HG02943 (cell line): ENCODE results near the gene METTL23.
"Not testable (repeated sequence)": the region's sequence is repeated elsewhere in the genome, so short reads cannot be mapped to it uniquely, and the experiment has no call there.

Experiments
- ATAC-seq: cut with Tn5 transposase; IDR thresholded peaks from one replicate; pipeline ENCODE4 v1.9.1; 2021; ENCODE audit warnings: mild to moderate bottlenecking, low read depth, moderate library complexity; ENCODE audit not compliant: unreplicated experiment

Gene METTL23

GRCh38 chr17:76732734-76733617 lies 6.3 kb downstream of the METTL23 start:
- ATAC-seq, result no peak

GRCh38 chr17:76733618-76733957 lies 6.9 kb downstream of the METTL23 start:
- ATAC-seq, result no peak

DNA sequence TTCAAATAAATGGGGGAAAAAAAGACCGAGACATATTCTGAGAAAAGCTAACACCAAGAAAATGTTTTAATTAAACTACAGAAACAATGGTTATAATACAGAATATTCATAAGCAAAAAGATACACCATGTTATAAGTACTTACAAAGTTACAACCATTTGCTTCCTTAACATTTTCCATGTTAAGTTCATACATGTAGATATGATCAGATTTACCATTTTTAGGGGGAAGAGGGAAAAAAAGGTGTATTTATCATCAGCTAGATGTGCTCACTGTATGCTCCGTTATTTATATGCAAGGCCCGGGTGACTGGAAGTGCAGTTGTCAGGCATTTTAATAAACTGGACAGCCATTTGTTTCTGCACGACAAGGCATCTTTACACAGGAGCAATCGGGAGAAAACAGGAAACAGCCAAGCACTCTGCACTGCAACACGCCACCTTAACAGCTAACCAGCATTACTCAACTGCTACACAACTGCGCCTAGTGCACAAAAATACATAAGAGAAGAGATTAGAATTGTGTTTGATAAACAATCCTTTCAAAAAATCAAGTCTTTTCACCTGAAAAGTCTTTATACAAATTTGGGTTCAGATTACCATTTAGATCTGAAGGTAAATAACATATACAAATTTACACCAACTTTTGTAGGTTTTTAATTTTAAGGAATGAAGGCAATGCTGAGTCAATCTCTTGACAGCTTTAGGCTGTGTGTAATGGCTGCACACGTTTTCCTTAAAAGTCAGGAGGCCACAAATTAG lies 7.6 kb downstream of the METTL23 start:
- no peak for ATAC-seq

DNA sequence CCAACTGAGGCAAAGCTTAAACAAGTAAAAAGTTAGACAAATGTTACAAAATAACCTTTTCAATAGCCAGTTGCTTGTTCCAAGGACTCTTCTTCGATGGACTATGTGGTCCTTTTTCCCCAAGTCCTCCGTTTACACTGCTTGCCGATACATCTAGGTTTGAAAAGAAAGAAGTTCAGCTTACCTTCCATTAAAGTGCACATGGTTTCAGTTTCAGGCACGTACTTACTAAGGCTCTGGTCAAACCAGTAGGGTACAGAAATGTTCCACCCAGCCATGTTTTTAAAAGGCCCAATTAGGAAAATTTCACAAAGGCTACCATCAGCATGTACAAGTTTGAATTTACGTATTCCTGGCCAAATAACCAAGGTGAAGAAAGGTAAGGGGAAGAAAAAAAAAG lies 8.4 kb downstream of the METTL23 start:
- no peak for ATAC-seq

DNA sequence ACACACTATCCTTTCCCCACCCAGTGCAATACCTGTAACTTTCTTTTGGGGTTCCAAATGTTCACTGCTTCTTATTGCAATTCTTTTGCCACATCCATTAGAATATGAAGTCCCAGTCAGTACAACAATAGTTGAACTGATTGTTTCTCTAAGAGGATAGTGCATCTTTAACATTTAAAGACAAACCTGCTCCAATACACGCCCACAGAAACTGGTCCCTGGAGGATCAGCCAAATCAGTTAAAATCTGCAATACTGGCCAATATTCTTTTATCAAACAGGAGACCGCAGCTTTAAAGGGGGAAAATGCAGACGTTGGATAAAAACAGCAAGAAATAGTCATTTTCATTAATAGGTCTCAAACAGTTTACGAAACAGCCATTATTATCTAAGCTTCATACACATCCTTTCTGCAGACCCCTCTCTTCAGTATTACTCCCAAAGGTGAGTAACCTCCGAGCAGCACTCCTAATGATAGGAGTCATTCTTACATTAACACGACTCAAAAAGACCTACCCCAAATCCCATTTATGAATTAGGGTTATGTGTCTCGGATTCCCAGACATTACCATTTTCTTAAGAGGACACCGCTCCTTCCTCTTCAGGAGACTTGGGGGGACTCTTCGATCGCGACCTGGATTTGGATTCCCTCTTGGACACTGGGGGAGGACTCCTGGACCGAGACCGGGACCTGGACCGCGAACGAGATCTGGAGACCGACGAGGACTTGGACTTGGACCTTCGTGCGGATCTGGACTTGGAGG lies 9.1 kb downstream of the METTL23 start:
- no peak for ATAC-seq

DNA sequence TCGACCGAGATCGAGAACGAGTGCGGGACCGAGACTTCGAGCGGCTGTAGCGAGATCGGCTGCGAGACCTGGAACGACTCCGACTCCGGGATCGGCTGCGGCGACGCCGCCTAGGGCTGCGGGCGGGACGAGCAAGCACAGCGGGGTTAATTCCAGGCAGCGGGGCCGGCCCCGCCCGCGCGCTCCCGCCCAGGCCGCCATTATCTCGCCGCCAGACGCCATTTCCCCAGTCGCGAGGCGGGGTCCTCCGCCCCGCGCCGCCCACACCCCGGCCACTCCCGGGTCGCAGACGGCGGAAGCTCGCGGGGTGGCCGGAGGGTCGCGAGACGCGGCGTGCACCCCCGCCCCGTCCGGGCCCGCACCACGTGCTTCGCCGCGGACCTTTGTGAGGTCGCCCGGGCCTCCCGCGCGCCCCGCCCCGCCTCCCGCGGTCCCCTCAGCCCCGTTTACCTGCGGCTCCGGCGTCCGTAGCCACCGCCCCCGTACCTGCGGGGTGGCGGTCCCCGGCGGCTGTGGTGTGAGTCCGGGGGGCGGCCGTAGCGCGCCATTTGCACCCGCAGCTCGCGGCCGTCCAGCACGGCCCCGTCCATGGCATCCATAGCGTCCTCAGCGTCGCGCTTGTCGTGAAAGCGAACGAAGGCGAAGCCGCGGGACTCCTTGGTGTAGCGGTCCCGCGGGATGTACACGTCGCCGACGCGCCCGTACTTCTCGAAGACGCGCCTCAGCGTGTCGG lies 9.9 kb downstream of the METTL23 start:
- peak; percentile 1 for ATAC-seq

- peak; percentile 68 for ATAC-seq
Measured at GRCh38 chr17:76737082-76737675, 10.5 kb downstream of the METTL23 start, which contains the start of gene SRSF2. TSS of gene SRSF2 (minus strand) at chr17:76737331. CDS start at chr17:76737160, 171 bp downstream.

DNA sequence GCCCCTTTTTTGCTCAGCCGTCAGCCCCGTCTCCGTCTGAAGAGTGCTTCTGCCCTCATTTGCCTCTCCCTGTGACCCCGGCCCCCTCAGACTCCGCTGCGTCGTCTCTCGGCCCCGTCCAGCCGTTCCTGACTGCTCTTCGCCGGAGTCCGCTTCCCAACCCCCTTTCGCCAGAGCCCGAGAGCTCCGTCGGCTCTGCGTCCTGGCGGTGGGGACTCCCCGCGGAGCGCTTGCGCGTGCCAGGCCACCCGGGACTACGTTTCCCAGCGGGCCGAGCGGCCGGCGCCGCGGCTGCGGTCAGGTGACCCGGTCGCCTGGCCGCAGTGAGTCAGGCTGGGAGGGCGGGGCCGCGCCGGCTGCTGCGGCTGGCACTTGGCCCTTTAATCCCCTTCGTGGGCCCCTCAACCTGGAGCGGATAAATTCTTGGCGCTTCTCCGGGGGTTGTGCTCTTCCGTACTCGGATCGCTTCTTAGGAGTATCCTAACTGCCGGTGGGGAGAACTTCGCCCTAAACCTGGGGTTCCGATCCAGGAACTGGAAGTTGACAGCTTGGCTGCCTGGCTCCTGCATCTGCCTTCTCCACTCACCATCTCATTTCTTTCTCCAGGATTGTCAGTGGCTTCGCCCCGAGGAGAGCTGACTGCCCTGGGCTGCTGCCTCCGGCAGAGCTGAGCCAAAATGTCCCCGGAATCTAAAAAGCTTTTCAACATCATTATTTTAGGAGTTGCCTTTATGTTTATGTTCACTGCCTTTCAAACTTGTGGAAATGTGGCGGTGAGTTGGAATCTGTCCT lies 11.2 kb downstream of the METTL23 start, which contains the start of gene MFSD11:
Gene MFSD11 (plus strand): TSS at position 444 of the 792 bp plus-strand sequence. CDS start 234 bp downstream, at position 678.
- ATAC-seq, result peak; percentile 57

DNA sequence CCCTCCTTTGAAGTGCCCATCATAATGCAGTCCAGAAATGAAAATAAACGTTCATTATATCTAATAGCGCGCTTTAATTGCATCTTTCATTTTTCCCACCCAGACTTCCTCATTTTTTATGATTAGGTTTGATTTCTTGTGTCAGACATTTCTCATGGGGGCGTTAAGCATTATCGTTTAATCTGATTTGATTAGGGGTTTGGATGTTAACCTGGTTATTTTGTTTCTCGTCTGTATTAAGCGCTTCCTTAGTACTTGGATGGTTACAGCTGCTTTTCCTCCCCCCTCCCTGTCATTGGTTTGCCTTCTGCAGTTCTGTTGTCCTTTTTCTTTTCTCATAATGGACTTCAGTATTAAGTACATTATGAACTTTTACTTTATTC lies 11.8 kb downstream of the METTL23 start:
- ATAC-seq, result no peak

- ATAC-seq, result not testable (repeated sequence)
Measured at GRCh38 chr17:76739568-76740115, 13.0 kb downstream of the METTL23 start.

DNA sequence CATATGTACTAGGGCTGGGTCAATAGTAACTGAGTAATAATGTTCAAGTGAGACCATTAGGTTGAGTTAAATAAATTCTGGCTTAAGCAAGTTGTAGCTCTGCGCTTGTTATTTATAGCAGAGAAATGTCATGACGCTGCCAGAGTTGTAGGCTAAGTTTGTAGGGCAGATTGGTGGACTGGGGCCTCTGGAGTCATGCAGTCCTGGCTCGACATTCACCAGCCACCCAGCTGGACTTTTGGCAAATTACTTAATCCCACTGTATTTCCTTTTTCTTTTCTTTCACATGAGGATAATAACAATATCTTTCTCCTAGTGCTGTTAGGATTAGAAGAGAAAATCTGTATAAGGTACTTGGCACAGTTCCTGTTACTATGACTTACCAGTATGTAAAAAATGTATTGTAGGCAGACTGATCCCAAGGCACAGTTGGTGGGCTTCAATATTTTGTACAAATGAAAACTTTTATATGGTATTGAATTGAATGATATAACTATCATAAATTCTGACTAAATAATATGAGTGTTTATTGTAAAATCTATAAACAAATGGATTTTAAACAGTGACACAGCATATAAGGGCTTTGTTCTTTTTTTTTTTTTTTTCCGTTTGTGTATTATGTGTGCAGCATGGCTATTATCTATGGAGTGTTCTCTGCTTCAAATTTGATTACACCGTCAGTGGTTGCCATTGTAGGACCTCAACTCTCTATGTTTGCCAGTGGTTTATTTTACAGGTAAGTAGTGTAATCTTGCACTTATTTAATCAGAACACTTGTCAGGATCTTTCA lies 13.9 kb downstream of the METTL23 start:
- no peak for ATAC-seq

GRCh38 chr17:76742958-76743357 lies 16.3 kb downstream of the METTL23 start:
- no peak for ATAC-seq

DNA sequence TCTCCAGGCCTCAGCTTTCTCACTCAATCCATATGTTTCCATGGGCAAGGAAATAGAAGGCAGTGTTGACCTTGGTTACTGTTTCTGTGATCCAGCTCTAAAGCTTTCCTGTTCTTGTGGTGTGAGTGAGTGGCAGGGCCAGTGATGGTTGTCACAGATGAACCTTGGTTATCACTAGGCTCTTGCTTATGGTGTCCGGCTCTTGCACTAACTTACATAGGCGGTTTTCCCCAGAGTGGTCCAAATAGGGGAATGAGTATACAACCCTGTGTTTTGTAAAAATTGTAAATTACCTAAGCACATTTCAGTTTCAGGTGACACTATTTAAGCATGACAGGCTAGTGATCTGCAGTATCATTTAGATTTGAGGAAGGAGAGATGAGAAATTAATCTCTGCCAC lies 18.1 kb downstream of the METTL23 start:
- ATAC-seq, result no peak

GRCh38 chr17:76745785-76746184 lies 19.1 kb downstream of the METTL23 start:
- ATAC-seq, result not testable (repeated sequence)

- ATAC-seq, result no peak
Measured at GRCh38 chr17:76747716-76748363, 21.2 kb downstream of the METTL23 start.

DNA sequence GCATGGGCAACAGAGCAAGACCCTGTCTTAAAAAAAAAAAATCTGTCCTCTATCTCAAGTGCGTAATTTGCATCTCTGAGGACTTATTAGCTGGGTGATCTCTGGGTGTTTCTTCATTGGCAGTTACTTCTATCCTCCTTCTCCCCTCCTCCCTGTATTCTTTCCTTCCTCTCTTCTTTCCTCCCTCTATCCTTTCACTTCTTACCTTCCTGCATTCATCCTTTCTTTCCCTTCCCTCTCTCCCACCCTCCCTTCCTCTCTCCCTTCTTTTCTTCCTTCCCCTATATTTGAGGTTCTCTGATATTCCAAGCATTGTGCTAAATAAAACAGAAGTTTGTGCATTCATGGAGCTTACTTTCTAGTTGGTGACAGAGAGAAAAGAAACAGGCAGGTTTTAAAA lies 22.0 kb downstream of the METTL23 start:
- no peak for ATAC-seq

DNA sequence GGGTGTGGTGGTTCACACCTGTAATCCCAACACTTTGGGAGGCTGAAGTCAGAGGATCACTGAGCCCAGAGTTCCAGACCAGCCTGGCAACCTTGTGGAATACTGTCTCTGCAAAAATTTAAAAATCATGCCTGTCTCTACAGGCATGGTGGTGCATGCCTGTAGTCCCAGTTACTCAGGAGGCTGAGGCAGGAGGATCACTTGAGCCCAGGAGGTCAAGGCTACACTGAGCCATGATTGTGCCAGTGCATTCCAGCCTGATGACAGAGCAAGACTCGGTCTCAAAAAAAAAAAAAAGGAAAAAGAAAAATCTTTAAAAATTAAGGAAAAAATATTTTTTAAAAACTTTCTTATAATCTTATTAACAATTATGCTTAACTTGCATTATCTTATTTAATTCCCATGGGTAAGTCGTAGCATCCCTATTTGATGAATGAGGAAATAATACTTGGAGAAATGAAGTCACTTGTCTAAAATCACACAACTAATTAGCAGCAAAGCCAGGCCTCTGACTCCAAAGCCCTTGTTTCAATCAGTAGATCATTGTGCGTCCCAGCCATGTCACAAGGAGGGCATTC lies 24.9 kb downstream of the METTL23 start:
- no peak for ATAC-seq
